NCI-H2107 treated with DMSO at 0.1 percent for 48 hours (cell line): ENCODE results near the gene MAGEC3.
"Not testable (repeated sequence)": the region's sequence is repeated elsewhere in the genome, so short reads cannot be mapped to it uniquely, and the experiment has no call there.

ENCODE experiments used
- DNase-seq: peaks from one replicate; lab custom pipeline; 2025; ENCODE audit not compliant: unreplicated experiment; lab: John Stamatoyannopoulos, UW

The MAGEC3 gene

GRCh38 chrX:141838016-141838415 is at the start of gene MAGEC3:
Gene MAGEC3 (plus strand): TSS chrX:141838316. CDS start chrX:141838316, 0 bp downstream.
- no peak for DNase-seq

GRCh38 chrX:141791856-141792255 is 46.3 kb upstream of the MAGEC3 start:
- no peak for DNase-seq

- DNase-seq = no peak
Measured at GRCh38 chrX:141811438-141811837, 26.7 kb upstream of the MAGEC3 start.

DNA sequence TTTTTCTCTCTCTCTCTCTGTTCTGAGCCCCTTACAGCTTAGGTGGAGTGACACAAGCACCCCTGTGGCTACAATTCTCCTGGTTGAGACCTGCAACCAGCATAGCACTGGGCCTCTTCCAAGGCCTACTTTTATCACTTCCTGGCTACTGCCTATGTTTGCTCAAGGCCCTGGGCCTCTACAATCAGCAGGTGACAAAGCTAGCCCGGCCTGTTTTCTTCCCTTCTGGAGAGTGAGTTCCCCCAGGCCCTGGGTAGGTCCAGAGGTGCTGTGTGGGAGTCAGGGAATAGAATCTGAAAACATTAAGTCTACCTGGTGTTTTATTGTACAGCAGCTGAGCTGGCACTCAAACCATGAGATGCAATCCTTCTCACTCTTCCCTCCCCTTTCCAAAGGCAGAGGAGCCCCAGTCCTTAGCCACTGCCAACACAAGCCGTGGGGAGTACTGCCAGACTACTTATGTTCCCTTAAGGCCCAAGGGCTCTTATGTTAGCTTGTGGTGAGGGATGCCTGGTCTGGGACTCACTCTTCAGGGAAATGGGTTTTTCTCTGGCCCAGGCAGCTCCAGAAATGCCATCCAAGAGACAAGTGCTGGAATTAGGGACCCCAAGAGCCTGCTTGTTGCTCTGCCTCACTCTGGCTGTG is 23.8 kb upstream of the MAGEC3 start:
- DNase-seq = no peak

DNA sequence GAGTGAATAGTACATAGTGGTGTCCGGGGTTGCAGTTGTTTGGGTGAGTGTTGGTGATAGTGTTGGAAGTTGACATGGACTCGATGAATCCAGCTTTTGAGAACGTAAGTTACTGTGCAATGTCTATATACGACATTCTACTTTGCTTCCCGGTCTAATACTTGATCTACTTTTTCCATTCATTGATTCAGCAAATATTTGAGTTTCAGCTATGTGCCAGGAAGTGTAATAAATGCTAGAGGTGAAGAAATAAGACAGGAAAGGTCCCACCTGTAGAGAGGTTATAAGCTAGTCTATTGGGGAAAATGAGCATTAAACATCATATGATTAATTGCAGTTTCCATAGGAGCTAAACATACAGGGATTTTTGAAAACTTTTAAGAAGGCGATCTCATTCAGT is 22.2 kb upstream of the MAGEC3 start:
- DNase-seq = no peak

DNA sequence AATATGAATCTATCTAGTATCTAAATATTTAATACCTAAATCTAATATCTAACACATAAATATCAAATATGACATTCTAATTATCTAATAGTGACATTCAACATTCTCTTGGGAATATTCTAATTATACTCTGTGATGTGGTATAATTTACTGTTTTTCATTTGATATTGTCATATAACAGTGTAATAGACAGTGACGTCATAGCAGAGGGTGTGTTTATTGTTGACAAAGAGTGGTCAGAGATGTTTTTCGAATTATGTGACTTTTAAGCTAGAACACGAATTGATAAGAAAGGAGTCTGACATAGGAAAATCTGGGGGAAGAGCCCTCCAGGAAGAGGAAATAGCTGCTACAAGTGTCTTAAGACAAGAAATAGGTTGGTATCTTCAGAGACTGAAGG is 5.9 kb upstream of the MAGEC3 start:
- DNase-seq = no peak

DNA sequence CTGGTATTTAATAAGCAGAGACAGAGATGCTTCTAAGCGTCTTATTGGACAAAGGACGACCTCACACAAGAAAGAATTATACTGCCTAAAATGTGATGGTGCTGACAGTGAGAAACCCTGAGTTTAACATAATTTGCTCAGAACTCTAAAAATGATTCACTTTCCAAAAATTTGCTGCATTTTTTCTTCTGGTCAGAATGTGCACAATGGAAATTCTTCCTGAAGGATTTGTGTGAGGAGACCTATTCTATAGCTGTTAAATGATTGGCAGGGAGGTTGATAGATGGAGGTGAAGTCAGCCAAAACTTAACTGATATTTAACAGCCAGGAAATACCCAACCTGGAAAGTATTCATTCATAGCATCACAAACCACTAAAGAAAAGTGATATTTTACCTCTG is 1.7 kb downstream of the MAGEC3 start:
- DNase-seq = no peak

- no peak for DNase-seq
Measured at GRCh38 chrX:141857479-141857878, 19.4 kb downstream of the MAGEC3 start.

GRCh38 chrX:141879616-141880015 is 41.5 kb downstream of the MAGEC3 start:
- DNase-seq = no peak

GRCh38 chrX:141888811-141889210 is 50.7 kb downstream of the MAGEC3 start:
- not testable (repeated sequence) for DNase-seq

- no peak for DNase-seq
Measured at GRCh38 chrX:141894733-141895132, 56.6 kb downstream of the MAGEC3 start.

DNA sequence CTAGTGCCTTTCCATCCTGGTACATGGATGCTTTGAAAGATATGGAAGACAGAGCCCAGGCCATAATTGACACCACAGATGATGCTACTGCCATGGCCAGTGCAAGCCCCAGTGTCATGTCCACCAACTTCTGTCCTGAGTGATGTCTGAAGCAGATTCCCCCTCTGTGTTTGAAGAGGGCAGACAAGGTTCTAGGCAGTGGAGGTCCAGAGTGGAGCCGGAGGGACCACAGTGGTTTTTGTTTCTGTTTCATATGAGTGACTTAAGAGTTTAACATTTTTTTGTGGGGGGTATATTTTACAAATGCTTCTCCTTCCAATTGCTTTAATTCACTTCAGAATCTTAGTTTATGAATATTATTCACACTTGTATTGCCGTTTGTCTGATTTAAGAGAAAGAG is 59.6 kb downstream of the MAGEC3 start:
- no peak for DNase-seq

DNA sequence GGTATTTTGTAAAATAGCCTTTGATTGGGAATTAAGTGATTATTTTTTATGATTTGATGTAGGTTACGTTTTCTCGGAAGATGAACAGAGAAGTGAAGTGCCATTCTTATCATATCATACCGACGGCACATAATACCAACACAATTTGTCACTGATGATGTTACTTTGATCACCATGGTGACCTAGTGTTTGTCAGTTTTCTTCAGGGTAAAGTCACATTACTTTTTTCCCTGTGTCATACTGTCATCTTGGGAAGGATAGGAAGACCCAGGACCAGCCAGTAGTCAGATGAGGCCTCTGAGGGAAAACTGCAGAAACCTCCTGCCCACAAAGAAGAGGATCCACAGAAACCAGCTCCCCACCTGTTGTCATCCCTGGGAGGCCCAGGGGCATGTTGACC is 64.2 kb downstream of the MAGEC3 start:
- DNase-seq = no peak

GRCh38 chrX:141903400-141904155 is 65.5 kb downstream of the MAGEC3 start, which contains the start of gene MAGEC1:
Gene MAGEC1 (plus strand): TSS chrX:141903894. CDS start chrX:141905073, 1,179 bp downstream.
- no peak for DNase-seq

GRCh38 chrX:141904262-141904661 is 66.1 kb downstream of the MAGEC3 start:
- DNase-seq = no peak

GRCh38 chrX:141917801-141918200 is 79.7 kb downstream of the MAGEC3 start:
- no peak for DNase-seq

DNA sequence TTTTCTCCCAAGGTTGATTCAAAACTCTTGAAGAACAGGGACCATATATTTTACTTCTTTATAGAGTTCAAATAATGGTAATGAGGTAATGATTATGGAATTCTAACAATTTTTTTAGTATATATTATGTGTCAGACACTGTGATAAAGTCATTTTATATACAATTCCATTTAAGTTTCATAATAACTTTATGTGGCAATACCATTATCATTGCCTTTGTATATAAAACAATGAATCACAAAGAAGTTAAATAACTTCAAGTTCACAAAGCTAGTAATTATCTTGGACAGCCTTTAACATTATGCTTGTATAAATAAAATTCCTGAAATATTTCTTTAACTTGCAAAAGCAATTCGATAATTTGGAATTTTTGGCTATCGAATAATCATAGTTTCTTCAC is 86.2 kb downstream of the MAGEC3 start:
- DNase-seq = no peak

GRCh38 chrX:141928432-141928831 is 90.3 kb downstream of the MAGEC3 start:
- DNase-seq = no peak

DNA sequence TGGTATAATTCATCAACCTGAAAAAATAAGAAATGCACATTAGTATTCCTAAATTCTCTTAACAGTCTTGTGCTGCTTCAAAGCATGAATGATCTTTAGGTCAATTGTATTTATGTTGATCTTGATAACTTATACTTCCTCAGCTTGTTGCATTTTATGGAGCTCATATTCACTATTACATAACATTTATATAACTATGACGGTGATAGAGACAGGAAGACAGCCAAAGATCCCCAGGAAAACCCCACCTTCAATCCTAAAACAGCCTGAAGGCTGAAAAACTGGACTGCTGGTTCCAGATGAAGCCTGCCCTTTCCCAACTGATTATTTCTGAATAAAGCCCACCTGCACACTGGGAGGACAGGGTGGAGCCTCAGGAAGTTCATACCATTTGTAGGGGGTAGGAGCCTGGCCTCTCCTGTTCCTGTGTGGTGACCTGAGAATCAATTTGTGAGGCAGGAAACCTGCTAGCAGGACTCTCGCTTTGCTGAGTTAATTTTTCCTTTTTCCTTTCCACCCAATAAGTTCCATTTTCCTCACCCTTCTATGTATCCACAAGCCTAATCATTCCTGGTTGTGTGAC is 96.0 kb downstream of the MAGEC3 start:
- DNase-seq = no peak

DNA sequence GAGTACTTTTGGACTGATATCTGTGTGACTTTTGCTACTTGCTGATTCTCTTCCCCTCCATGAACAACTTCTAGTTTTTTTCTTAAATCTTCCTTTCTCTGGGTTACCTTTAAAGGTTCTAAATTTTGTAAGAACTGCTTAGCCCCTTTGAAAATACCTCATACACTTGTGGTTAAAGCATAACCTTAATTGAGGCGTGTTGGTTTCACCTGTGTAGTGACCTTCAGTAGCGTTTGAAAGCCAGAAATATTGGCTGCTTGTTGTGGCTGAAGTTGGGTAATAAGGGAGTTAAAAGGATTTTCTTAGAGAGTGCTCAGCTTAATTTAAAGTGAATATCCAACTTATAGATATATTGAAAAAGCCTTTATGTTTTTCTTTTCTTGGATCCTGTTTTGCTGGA is 97.5 kb downstream of the MAGEC3 start:
- no peak for DNase-seq

GRCh38 chrX:141936080-141936479 is 98.0 kb downstream of the MAGEC3 start:
- DNase-seq = no peak

DNA sequence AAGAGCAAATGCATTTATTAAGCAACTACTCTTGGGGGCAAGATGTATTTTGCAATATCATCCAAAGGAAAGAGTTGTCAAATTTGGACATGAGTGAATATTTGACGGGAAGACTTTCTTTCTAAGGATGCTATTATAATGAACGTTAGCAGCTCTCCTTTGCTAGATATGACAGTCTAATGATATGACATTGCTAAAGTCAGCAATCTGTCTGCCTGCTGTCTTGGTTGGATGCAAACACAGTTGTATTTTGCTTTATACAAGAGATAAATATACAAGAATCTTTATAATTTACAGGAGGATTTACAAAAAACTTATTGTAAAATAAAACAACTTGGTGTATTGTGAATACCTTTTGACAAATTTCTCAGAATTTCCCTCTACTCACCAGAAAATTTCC is 103.1 kb downstream of the MAGEC3 start:
- DNase-seq = no peak
